Gastroesophageal sphincter (tissue), 3 donors: ENCODE results near the gene RNF39.

ENCODE experiments used
- CTCF ChIP-seq, 4 experiments: fragments of 200-600 bp in 2 of 4; fragments of 450-650 bp in 2 of 4; sonication (generic) in 1 of 4; IDR thresholded peaks; one replicate each; pipeline ENCODE4 v1.5.1; 2017 to 2019; ENCODE audit warnings: antibody characterized with exemption in 4 of 4, mild to moderate bottlenecking in 2 of 4, moderate library complexity in 2 of 4
- POLR2A ChIP-seq, 2 donors: fragments of 450-650 bp; IDR thresholded peaks; one replicate each; pipeline ENCODE4 v1.6.1; 2017; ENCODE audit warnings: antibody characterized with exemption in 2 of 2, mild to moderate bottlenecking in 2 of 2, moderate library complexity in 1 of 2

DNA sequence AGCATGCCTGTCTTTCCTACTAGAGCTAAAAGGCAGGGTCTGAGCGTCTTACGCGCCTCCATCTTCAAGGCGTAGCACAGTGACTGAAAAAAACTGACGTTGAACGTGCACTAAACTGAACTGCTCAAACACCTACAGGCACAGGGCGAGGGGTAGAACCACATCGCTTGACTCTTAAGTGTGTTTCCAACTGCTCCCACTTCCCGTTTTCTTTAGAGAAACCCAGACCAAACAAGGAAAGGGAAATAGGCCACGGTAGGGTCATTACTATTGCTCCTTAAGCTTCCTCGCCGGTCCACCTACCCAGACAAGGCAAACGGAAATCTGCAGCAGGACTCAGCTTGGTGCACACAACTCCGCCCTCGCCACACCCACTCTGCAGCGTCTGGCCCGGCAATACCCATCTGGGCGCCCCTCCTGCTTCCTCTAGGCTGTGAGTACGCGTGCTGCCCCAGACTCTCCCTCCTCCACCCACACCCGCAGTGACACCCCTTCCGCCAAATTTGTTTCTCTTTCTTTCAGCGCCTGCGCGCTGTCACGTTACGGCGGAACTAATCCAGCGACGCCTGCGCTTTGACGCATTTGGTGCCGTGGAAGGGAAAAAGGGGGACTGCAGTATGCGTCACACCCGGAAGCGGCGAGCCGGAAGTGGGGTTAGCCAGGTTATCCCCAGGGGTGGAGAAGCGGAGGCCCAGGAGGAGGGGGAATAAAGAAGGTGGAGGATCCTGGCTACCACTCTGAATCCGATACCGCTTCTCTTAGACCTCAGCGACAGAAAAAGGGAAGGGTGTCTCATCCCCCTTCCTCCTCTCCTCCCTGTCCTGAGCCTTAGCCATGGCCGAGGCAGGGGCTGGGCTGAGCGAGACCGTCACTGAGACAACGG is 8.8 kb downstream of the RNF39 start, which contains the start of gene PPP1R11:
- TF ChIP-seq CTCF (IDR thresholded peaks at IDR 0.05) (peak in 1 of 4 experiments; percentile 15), POLR2A (IDR thresholded peaks at IDR 0.05) (peak; percentile 75 to 85)
